Activated CD4-positive, alpha-beta T cell treated with anti-CD3 and anti-CD28 coated beads, Interleukin-2, amount 50 U/mL, for 16 hours (primary cell): ENCODE measurements around the gene NUDT8.
A peak's percentile ranks its signal among the peaks of the same experiment; 100 is the strongest.
"Not testable (repeated sequence)": the region's sequence is repeated elsewhere in the genome, so short reads cannot be mapped to it uniquely, and the experiment has no call there.

Experiments used
- DNase-seq: peaks from one replicate; pipeline ENCODE4 v3.0.0-alpha.2; 2020

The NUDT8 gene

DNA sequence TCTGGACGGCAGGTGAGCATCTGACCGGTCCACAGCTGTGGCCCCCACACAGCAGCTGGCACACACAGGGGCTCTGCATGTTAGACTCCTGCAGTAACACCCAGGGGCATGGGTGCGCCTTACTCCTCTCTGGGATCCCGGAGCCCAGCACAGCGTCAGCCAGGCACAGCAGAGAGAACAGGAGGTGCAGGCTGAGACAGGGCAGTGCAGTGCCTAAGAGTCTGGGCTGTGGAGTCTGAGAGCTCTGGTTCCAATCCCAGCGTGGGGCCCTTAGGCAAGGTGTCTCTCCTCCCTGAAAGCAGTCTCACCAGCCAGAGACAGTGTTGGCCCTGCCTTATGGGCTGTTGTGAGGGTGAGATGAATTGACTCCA lies 2.3 kb downstream of the NUDT8 start:
- DNase-seq = no peak

DNA sequence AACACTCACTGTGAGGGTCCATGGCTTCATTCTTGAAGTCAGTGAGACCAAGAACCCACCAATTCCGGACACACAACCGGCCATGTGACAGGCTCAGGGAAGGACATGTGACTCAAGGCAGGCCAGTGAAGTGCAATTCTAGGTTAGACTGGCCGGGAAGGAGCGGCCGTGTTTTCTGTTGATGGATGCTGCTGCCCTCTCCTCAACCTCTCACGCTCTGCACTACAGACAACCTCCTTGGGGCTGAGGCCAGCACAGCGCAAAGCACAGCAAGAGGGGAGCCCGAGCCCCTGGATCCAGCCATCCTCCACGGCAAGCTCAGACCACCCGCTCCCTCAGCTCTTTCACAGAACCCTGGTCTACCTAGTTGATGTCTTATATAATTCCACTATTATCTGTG lies 2.8 kb downstream of the NUDT8 start:
- DNase-seq = no peak

DNA sequence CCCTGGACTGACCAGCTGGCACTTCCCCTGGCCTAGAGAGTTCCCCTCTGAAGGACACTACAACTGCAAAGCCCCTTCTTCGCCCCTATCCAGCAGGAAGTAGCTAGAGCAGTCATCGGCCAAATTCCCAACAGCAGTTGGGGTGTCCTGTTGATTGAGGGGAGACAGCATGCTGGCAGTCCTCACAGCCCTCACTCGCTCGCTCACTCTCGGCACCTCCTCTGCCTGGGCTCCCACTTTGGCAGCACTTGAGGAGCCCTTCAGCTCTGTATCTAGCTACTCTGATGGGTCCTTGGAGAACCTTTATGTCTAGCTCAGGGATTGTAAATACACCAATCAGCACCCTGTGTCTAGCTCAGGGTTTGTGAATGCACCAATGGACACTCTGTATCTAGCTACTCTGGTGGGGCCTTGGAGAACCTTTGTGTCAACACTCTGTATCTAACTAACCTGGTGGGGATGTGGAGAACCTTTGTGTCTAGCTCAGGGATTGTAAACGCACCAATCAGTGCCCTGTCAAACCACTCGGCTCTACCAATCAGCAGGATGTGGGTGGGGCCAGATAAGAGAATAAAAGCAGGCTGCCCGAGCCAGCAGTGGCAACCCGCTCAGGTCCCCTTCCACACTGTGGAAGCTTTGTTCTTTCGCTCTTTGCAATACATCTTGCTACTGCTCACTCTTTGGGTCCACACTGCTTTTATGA lies 3.5 kb downstream of the NUDT8 start:
- not testable (repeated sequence) for DNase-seq

DNA sequence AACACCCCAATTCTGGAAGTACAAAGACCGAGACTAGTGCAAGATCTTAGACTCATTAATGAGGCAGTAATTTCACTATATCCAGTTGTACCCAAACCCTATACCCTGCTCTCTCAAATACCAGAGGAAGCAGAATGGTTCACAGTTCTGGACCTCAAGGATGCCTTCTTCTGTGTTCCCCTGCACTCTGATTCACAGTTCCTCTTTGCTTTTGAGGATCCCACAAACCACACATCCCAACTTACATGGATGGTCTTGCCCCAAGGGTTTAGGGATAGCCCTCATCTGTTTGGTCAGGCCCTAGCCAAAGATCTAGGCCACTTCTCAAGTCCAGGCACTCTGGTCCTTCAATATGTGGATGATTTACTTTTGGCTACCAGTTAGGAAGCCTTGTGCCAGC lies 5.9 kb downstream of the NUDT8 start:
- not testable (repeated sequence) for DNase-seq

DNA sequence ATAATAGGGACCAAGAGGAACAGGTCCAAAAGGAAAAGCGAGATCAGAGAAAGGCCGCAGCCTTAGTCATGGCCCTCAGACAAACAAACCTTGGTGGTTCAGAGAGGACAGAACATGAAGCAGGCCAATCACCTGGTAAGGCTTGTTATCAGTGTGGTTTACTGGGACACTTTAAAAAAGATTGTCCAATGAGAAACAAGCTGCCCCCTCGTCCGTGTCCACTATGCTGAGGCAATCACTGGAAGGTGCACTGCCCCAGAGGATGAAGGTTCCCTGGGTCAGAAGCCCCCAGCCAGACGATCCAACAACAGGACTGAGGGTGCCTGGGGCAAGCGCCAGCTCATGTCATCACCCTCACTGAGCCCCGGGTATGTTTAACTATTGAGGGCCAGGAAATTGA lies 6.8 kb downstream of the NUDT8 start:
- not testable (repeated sequence) for DNase-seq

DNA sequence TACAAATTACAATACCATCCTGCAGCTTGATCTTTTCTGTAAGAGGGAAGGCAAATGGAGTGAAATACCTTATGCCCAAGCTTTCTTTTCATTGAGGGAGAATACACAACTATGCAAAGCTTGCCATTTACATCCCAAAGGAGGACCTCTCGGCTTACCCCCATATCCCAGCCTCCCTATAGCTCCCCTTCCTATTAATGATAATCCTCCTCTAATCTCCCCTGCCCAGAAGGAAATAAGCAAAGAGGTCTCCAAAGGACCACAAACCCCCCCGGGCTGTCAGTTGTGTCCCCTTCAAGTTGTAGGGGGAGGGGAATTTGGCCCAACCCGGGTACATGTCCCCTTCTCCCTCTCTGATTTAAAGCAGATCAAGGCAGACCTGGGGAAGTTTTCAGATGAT lies 7.8 kb downstream of the NUDT8 start:
- not testable (repeated sequence) for DNase-seq

DNA sequence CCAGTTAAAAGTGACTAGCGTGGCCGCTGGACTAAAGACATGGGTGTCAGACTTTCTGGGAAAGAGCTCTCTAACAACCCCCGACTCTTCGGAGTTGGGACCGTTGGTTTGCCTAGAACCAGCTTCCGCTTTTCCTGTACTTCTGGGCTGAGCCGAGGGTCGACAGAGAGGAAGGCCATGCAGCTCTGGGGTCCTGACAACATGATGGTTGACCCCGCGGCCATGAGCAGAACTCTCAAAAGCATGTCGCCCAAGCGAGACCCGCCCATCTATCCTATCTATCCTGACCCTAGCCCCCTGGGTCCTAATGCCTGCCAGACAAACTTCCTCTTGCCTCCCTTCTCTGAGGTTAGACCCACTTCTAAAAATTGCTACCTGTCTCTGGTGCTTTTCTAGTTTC lies 9.1 kb downstream of the NUDT8 start:
- DNase-seq = not testable (repeated sequence)

DNA sequence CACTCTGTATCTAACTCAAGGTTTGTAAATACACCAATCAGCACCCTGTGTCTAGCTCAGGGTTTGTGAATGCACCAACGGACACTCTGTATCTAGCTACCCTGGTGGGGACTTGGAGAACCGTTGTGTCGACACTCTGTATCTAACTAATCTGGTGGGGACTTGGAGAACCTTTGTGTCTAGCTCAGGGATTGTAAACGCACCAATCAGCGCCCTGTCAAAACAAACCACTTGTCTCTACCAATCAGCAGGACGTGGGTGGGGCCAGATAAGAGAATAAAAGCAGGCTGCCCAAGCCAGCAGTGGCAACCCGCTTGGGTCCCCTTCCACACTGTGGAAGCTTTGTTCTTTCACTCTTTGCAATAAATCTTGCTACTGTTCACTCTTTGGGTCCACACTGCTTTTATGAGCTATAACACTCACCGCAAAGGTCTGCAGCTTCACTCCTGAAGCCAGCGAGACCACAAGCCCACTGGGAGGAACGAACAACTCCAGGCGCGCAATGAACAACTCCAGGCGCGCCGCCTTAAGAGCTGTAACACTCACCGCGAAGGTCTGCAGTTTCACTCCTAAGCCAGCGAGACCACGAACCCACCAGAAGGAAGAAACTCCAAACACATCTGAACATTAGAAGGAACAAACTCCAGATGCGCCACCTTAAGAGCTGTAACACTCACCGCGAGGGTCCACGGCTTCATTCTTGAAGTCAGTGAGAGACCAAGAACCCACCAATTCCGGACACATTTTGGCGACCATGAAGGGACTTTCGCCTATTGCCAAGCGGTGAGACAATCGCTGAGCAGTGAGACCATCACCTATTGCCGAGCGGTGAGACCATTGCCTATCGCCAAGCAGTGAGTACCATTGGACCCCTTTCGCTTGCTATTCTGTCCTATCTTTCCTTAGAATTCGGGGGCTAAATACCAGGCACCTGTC lies 9.8 kb downstream of the NUDT8 start:
- not testable (repeated sequence) for DNase-seq

DNA sequence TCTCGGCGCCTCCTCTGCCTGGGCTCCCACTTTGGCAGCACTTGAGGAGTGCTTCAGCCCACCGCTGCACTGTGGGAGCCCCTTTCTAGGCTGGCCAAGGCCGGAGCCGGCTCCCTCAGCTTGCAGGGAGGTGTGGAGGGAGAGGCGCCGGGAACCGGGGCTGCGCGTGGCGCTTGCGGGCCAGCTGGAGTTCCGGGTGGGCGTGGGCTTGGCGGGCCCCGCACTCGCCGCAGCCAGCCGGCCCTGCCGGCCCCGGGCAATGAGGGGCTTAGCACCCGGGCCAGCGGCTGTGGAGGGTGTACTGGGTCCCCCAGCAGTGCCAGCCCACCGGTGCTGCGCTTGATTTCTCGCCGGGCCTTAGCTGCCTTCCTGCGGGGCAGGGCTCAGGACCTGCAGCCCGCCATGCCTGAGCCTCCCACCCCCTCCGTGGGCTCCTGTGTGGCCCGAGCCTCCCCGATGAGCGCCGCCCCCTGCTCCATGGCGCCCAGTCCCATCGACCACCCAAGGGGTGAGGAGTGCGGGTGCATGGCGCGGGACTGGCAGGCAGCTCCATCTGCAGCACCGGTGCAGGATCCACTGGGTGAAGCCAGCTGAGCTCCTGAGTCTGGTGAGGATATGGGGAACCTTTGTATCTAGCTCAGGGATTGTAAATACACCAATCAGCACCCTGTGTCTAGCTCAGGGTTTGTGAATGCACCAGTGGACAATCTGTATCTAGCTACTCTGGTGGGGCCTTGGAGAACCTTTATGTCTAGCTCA lies 10.7 kb downstream of the NUDT8 start:
- not testable (repeated sequence) for DNase-seq

DNA sequence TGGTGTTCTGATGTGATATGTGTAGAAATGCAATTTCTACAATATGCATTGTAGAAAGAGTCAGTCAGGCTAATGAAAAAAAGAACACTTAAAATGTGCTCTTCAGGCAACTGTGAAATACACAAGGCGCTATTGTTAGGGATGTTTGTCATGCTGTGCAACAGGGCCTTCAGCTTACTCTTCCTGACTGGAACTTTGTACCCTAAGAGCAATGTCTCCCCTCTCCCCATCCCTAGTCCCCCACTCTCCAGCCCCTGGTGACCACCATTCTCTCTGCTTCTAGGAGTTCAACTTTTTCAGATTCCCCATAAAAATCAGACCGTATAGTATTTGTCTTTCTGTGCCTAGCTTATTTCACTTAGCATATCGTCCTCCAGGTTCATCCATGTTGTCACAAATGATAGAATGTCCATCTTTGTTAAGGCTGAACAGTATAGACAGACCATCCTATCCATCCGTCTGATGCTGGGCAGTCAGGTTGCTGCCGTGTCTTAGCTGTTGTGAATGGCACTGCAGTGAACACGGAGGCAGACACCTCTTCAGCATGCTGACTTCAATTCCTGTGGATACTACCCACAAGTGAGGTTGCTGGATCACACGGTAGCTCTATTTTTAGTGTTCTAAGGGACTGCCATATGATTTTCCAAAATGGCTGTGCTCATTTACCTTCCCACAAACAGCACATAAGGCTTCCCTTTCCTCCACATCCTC lies 12.3 kb downstream of the NUDT8 start:
- DNase-seq = no peak

DNA sequence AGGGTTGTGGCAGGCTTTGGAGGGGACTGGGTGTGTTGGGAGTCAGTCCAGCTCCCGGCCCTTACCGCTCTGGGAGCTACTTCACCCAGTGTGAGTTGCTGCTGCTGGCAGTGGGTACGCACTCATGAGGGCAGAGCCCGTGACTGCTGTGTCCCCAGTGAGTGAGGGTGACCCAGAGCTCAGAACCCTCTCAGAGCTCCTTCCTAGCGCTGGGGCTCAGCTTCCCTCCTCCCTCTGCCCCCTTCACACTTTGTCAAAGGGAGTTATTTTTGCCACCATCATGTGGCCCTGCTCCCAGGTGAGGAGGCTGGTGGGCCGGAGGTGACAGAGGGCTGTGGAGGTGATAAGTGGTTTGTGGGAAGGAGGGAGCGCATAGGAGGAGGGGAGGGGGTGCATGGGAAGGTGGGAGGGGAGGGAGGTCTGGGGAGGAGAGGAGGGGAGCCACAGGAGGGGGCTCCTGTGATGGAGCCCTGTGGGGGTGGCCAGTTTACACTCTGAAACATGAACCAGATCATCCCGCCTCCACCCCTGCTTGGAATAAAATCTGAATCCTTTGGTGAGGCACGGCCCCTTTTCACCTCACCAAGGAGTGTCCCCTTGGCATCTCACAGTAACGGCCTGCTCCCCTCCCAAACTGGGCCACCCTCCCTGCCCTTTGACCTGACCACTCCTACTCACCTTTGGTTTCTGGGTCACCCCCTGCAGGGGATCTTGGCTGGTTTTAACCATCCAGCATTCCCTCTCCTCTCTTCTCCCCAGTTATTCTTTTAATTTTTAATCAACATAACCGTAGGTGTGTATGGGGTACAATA lies 13.1 kb downstream of the NUDT8 start:
- no peak for DNase-seq

DNA sequence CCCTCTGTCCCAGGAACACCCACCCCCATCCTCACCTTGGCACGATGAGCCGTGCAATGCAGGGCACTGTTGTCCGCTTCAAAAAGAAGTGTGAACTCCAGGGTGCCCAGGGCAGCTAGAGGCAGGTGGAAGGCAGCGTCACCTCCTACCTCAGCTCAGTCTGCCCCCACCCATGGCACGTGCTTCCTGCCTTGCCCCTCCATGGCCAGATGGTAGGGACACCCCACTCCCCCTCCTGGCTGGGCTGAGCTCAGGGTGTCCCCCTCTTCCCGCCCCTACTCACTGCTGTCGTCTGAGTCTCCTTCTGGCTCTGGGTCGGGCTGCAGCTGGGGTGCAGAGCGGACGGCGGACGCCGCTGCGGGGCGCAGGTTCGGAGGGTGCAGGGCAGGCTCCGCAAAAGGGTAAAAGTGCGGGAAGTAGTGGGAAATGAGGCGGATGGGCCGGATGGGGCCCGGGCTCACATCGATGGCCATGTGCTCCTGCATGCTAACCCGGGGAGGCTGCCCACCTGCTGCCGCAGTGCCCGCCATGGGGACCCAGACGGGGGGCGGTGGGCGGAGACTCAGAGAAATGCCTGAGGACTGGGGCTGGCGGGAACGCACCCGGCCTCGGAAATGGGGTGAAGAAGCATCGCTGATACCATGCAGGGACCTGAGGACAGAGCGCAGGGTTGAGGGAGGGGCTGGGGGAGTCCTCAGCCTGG lies 13.9 kb downstream of the NUDT8 start:
- DNase-seq = no peak

DNA sequence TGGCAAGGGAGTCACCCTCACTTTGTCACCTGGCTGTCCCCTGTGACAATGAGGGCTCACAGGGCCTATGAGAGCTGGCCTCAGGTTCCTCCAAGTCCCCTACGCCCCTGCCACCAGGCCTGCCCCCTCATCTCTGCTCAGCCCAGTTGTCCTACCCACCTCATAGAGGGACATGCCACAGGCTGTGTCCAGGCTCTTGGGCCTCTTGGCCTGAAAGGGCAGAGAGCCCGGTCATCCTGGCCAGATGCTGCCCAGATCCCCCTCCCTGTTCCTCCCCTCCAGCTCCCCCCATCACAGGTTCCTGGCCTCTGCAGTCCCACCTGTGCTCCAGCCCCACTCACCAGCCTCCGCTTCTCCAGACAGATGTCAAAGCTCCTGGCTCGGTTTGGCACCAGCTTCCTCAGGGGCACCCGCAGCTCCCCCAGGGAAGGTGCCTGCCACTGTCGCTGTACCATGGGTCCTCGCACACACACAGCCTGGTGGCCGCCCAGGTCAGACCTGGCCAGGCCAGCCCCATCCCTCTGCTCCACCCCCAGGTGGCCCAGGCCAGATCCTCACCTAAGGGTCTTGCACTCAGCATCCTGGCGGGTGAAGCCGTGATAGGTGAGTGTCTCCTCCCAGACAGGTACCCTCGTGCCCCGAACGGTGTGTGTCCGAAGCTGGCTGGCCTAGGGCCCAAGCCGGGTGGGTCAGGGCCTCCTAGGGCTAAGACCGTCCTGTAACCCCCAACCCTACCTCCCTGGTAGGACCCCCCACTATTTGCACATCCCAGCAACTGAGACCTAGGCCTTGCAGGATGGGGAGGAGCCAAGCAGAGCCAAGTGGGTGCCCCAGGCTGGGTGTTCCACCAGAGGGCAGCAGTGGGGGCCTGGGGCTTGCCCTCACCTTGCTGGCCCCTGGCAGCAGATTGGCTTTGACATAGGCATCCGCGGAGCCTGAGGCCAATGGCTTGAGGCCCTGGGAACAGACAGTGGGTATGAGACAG lies 14.7 kb downstream of the NUDT8 start:
- peak; percentile 80 for DNase-seq

DNA sequence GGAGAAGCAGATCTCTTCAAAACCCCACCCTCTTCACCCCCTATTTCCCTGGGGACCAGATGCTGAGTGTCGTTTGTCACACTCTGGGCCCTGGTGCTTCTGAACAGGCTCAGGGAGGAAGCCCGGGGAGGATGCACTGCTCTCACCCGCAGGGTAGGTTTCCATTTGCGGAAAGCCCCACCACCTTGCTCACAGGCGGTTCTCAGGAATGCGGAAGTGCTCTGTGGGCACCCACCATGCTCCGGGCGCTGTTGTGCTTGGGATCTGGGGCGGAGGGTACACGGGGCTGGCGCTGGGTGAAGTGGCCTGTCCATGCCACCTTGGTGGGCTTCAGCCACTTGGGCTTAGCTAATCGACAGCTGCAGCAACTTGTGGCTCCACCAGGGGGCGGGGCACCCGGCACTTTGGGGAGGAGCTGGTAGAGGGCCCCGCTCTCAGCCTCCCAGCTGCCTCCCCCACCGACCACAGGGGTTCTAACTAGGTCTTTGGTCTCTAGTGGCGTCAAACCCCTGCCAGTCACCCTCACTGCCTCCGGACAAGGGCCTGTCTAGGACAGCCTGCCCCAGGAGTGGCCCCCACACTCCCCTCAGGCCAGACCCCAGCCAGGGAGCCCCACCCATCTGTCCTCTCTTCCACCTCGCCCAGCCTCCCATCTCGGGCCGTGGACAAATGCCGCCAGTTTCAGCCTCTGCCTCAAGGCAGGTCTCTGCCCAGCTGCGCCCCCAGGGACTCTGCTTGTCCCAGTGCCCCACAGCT lies 15.6 kb downstream of the NUDT8 start:
- peak; percentile 83 for DNase-seq

DNA sequence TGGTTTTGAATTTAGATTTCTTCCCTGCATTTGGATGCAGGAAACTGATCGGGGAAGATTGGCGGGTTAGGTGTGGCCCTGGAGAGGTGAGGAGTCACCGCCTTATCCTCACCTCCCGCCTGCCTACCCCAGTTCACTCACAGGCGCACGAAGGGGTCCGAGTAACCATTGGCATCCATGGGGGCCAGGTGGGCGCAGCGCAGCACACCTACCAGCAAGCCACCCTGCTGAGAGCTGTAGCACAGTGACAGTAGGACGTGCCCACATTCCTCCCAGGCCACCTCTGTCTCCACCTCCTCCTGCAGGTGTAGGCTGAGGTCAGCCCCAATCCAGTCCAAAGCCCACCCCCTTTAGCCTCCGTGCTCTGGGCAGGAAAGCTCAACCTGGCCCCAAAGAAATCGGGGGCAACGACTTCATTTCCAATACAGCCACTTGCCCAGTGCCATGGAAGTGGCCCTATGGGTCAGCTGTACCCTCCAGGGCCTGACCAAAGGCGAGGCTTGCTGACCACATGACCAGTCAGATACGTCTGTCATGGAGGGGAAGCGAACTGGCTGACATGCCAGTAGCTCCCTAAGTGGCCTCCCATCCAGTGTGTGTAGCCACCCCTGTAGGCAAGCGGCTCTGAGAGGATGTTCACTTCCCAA lies 16.3 kb downstream of the NUDT8 start:
- no peak for DNase-seq

DNA sequence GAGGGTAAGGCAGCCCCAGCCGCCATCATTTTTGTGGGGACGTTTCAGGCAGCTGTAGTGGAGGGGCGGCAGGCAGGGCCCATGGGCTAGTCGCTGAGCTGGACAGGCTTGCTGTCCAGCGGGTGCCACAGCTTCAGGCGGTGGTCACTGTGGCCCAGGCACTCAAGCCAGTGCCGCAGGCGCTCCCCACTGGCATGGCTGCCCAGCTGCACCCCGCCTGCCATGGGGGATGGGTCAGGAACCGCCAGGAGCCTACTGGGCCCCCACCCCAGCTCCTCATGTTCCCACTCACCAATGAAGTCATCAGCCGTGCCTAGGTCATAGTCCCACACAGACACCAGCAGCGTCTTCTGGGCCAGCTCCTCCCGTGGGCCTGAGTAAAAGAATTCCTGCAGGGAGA lies 17.0 kb downstream of the NUDT8 start:
- no peak for DNase-seq

DNA sequence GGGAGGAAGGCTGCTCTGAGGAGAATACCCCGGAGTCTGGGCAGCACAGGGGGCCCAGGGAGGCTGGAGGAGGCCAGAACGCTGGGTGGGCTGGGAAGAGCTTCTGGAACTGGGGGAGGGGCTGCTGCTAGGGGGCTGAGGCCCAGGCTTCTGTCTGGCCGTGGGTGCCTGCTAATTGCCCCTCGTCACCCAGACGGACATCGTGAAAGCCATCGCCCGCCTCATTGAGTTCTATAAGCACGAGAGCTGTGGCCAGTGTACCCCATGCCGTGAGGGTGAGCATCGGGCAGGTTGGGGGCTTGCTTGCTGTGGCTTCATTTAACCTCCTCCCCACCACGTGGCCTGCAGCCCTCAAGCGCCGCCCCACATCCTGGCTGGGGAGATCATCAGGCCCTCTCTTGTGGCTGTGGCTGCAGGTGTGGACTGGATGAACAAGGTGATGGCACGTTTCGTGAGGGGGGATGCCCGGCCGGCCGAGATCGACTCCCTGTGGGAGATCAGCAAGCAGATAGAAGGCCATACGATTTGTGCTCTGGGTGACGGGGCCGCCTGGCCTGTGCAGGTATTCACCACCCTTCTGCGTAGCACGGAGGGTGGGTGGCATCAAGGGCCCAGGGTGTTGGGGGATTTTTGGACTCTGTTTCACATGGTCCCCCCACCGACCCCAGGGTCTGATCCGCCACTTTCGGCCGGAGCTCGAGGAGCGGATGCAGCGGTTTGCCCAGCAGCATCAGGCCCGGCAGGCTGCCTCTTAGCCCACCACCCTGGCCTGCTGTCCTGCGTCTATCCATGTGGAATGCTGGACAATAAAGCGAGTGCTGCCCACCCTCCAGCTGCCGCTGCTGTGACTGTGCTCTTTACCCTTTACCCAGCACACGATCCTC lies 17.8 kb downstream of the NUDT8 start:
- no peak for DNase-seq

DNA sequence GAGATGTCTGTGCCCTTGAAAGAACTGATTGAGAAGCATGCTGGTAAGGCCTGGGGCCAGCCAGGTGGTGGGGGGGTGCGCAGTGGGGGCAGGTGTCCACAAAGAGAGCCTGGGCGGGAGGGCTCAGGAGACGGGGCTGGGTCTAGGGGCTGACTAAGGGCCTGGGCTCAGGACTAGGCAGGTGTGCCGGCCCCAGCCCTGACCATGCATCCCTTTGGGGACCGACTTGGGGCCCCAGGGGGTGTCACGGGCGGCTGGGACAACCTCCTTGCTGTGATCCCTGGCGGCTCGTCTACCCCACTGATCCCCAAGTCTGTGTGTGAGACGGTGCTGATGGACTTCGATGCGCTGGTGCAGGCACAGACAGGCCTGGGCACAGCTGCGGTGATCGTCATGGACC lies 18.6 kb downstream of the NUDT8 start:
- DNase-seq = no peak
